ENCODE results near the gene CLCN2.

CLCN2 gene

GRCh38 chr3:184360070-184360928 is 1.1 kb downstream of the CLCN2 start:
- no peak for DNase-seq (ENCODE audit: low spot score)

DNA sequence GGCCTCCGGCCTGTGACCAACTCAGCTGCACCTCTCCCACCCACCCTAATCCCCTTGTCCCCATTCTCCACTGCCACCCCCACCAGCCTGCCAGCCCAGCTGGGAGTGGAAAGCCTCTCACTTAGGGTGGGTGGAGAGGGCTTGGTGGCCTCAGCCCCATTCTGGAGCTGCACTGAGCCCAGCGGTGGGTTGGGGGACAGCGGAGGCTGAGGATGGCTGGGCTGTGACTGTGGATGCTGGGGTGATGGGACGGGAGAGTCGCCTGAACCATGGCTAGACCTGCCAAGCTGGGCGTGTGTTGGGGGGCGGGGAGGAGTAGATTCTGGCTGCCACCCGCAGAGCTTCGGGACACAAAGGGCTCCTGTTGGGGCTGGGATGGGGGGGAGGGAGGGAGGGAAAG is 1.8 kb downstream of the CLCN2 start:
- DNase-seq (ENCODE audit: low spot score) = no peak

- no peak for DNase-seq (ENCODE audit: low spot score)
Measured at GRCh38 chr3:184358921-184359350, 2.5 kb downstream of the CLCN2 start.

DNA sequence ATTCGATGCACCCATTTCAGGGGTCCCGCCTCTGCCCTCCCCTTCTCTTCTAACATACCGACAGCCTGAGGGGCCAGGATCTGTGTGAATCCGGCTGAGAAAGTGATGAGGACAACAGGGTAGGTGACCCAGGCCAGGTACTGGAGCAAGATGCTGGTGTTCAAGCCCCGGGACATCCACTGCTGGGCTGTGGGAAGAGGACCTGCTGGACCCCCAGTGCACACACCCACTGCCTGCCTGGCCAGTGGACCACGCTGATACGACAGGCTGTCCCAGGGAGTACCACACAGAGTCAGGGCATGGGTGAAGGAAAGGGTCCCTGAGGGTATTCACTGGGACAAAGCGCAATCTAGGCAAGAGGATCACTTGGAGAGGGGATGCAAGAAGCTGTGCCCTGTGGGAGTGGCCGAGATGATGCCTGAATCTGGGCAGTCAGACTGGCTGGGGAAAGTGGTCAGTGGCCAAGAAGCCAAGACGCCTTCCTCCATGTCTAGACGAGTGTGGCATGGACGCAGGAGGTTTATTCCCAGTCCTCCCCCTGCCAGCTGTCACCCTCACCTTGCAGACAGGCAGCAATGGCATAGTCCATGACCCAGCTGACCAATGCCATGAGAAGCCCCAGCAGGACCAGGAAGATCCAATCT is 3.2 kb downstream of the CLCN2 start:
- no peak for DNase-seq (ENCODE audit: low spot score)

DNA sequence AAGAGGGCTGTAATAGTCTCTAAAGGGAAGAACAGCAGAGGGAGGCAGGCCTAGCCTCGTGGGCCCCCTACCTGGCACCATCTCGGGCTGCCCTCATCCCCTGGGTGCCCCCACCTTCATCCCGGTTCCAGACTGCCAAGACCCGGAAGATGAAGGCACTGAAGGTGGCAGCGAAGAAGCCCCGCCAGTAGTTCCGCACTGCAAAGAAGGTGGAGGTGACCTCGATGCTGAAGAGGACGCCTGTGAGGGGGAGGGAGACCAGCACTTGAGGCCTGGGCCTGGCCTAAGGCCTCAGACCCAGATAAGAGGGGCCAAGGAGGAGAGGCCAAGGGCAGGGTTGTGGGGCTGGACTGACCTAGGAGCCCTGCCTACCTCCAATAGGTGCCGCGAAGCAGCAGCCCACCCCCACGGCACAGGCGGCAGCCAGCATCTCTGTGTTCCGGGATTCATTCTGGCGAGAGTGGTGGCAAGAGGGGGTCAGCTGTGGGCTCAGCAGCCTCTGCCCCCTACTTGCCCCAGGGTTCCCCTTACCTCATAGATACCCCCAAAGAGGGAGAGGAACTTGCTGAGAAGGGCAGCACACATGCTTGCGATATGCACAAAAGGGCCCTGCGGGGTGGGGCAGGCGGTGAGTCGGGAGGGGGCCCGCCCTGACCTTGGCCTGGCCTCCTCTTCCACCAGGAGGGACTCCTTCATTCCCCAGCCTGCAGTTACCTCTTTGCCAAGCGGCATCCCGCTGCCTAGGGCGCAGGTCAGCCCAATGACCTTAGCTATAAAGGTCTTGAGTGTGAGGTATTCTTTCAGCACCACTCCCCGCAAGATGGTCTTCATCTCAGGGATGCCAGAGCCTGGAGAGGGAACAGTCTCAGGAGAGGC is 3.9 kb downstream of the CLCN2 start:
- DNase-seq (ENCODE audit: low spot score) = no peak

DNA sequence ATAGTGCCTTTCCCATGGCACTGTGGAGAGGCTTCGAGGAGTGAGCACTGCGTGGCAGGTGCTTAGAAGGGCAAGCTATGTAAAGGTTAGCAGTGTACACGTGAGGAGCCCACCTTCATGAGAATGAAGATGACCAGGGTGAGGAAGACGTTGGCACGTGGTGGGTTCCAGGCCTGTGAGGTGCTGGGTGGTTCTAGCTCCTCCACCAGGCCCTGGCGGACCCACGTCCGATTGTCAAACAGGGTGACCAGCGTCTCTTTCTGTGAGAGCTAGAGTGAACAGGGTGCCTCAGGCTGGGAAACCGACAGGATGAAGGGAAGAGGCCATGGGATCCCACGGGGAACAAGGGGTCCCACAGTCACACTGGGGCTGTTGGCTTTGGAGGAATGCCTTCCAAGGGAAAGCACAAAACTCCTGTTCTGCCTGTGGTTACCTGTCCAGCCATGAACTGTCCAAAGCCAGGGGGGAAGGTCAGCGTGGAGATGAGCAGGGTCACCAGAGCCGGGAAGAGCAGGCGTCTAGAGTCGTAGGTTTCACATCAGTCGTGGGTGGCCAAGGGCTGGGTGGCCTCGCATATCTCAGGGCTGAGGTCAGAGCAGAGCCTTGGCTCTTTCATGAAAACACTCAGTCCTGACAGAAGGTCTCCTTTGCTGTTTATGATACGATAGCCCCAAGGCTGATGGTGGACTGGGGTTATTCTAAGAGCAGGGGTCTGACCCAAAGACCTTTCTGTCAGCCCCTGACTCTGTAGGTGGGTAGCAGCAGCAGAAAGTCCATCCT is 6.0 kb downstream of the CLCN2 start:
- DNase-seq (ENCODE audit: low spot score) = no peak

DNA sequence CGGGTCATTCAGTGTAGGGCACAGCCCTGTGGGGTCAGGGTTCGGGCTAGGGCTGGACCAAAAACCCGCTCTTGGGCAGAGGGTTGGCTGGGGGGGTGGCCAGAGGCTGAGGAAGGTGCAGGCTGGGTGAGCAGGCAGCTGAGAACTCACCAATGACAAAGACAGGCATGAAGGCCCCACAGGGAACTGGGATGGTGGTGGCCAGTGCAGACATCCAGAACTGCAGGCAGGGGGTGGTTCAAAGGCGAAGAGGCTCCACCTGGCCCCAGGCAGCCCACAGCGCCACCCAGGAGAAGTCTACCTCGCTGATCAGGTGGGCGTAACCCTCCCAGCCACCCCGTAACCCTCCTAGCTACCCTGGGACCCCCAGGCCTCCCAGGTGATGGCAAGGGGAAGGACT is 6.7 kb downstream of the CLCN2 start:
- DNase-seq (ENCODE audit: low spot score) = no peak

DNA sequence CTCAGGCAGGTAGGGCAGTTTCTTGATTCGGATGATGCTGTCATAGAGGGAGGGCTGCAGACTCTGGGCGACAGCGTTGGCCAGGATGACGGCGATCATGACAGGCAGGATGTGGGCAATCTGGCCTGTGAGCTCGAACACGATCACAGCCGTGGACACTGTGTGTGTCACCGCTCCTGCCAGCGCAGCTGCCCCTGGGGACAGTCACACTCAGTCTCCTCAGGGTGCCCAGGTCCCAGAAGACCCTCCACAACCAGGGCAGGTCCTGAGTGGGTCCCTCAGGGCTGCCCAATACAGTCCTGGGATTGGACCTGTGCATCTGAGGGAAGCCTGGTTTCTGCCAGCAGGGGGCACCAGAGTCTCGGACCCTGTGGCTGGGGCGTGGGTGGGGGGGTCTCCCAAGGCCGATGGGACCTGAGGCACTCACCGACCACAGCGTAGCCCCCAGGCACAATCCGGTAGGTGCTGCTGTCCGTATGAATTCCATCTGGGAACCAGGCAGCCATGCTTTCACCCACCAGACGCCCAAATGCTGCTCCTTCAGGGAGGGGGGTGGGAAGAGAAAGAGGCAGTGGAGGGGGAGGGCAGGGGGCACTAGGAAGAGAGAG is 7.2 kb downstream of the CLCN2 start:
- DNase-seq (ENCODE audit: low spot score) = peak; percentile 23

GRCh38 chr3:184353546-184353941 is 7.9 kb downstream of the CLCN2 start:
- no peak for DNase-seq (ENCODE audit: low spot score)

DNA sequence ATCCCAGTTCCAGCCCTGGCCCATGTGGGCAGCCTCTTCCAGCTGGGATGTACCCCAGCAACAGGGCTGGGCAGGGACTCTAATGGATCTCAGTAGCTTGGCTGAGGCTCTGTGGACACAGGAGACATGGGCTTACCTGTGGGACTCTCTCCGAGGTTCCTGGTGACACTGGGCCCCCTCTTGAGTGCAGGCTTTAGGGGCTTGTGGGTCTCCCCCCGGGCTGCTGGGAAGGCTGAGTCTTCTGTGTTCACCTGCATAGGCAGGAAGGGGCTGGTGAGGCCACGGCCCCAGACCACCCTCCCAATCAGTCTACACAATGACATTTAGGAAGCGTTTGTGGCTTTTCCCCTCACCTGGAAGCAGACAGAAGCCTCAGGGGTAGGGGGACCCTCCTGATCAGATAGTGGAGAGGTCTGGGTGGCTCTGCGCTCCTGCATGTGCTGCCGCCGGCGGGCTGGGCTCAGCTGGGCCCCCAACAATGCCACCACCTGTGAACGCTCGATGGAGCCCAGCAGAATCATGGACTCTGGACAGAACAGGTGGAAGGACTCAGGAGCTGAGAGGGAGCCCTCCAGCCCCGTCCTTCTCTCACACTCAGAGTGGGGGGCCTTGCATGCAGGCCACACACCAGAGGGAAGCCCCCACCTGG is 8.4 kb downstream of the CLCN2 start:
- DNase-seq (ENCODE audit: low spot score) = no peak

DNA sequence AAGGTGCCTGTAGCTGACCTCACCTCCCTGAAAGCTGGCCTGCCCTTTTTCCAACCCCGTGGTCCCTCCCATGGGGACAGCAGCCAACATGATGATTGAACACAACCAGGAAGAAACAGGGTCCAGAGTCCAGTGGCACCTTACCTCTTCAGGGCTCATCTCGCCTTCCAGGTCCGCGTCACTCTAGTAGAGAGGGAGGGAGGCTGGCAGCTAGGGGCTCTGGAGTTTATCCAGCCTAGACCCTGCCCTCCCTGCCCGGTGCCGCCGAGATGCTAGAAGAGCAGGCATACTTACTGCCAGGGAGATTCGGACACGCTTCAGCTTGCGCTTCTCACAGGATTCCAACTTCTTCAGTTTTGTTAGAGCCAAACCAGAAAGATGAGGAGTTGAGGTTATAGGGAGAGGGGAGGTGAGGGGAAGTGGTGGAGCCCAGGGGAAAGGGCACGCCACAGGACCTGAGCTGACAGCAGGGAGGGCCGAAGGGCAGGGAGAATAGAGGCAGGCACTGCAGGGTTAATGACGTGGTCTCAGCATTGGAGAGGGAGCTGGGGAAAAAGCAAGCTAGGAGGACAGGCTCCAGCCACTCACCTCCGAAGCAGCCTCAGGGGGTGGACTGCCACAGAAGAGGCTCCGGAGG is 9.1 kb downstream of the CLCN2 start:
- DNase-seq (ENCODE audit: low spot score) = no peak

- DNase-seq (ENCODE audit: low spot score) = no peak
Measured at GRCh38 chr3:184351511-184352148, 9.8 kb downstream of the CLCN2 start.

DNA sequence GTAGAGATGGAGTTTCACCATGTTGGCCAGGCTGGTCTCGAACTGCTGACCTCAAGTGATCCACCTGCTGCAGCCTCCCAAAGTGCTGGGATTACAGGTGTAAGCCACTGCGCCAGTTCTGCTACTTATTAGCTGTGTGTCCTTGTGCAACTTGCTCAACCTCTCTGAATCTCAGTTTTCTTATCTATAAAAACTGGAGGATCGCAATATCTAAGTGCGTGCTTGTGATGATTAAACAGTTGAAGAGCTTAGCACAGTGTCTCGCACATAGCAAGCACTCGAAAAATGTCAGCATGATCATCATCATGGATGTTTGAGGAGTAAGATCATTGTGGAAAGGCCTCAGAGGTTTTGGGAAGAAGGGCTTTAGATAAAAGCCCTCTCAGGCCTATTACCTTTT is 10.8 kb downstream of the CLCN2 start:
- no peak for DNase-seq (ENCODE audit: low spot score)

- DNase-seq (ENCODE audit: low spot score) = no peak
Measured at GRCh38 chr3:184349563-184350470, 11.6 kb downstream of the CLCN2 start.

DNA sequence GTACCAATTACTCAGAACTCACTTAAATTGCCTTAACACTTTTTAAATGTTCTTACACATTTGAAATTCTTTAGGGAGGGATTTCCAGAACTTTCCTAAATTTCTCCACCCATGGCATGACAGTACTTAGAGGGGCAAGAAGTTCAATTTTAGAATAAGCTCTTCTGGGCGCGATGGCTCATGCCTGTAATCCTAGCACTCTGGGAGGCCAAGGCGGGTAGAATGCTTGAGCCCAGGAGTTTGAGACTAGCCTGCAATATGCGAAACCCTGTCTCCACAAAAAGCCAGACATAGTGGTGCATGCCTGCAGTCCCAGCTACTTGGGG is 13.4 kb downstream of the CLCN2 start:
- no peak for DNase-seq (ENCODE audit: low spot score)

DNA sequence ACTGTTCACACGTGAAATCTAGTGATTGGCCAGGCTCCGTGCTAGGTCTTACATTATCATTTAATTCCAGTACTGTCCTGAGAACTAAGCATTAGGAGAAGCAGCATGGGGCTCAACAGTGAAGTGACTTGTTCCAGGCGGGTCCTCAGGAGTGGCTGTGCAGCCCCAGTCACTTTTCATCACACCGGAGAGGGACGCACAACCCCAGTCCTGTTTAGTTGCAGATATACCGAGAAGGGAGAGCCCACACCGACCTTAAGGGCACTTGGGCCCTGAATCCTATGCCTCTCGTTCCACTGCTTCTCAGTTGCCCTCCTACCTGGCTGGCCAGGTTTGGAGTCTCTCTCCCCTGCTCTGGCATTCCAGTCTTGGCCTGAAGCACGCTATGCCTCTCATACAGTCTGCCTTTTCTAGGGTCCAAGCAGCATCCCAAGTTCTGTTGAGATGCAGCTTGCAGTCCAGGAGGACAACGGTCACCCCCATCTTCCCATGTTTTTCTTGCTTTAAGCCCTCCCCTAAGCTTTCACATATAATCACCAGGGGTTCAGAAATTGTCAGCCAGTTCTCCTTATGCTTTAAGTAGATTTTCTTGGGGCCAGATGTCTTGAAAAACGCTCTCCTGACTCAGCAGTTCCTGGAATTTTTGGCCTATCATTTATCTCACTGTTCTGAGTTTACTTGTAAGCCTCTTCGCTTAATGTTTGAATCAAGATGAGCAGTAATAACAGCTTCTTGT is 13.9 kb downstream of the CLCN2 start:
- no peak for DNase-seq (ENCODE audit: low spot score)

GRCh38 chr3:184346480-184347190 is 14.8 kb downstream of the CLCN2 start:
- DNase-seq (ENCODE audit: low spot score) = no peak
